NB4 (cell line): ENCODE results near the gene NTN1.

Source experiments
- CTCF ChIP-seq: IDR thresholded peaks from one replicate; pipeline ENCODE4 v1.5.1; 2012; ENCODE audit warnings: low read depth, low read length
- POLR2A ChIP-seq: IDR thresholded peaks from 2 replicates; pipeline ENCODE4 v1.6.1; 2011; ENCODE audit warnings: mild to moderate bottlenecking; ENCODE audit not compliant: insufficient read length; ENCODE audit errors: extremely low read depth

- TF ChIP-seq CTCF (no peak), POLR2A (no peak)
These were observed 219.5 kb downstream of the NTN1 start for GRCh38 chr17:9240659-9241370.
